Cerebellar nuclear complex (tissue), 1 donor: ENCODE results near the gene FTCD.

Source experiments
- DNase-seq, 2 experiments: peaks; one replicate each; lab custom pipeline; 2025; lab: John Stamatoyannopoulos, UW

The FTCD gene

DNA sequence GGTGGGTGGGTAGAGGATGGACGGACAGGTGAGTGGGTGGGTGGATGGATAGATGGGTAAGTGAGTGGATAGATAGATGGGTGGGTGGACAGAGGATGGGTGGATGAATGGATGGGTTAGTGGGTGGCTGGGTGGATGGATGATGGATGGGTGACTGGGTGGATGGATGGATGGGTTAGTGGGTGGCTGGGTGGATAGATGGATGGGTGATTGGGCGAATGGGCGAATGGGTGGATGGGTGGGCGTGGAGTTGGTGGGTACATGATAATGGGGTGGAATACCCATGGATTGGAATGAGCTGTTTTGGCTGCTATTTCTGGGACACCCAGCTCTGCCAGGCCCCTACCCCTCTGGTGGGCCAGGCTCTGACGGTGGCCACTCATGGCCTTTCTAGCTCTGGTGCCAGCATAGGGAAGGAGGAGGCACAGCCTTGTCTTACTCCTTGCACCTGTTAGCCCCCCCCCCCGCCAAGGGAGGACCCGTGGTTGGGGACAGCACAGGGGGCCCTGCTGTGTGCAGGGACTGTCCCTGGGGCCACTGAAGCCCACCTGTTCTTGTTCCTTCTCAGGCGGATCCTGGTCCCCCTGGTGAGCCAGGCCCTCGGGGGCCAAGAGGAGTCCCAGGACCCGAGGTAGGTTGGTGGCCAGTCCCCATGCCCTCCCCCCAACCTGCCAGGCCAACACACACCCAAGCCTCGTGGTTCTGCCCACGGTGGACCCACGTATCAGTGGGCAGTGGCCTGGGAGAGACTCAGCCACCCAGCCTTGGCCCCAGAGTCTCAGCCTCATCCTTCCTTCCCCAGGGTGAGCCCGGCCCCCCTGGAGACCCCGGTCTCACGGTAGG lies 31.1 kb downstream of the FTCD start:
- no peak for DNase-seq

DNA sequence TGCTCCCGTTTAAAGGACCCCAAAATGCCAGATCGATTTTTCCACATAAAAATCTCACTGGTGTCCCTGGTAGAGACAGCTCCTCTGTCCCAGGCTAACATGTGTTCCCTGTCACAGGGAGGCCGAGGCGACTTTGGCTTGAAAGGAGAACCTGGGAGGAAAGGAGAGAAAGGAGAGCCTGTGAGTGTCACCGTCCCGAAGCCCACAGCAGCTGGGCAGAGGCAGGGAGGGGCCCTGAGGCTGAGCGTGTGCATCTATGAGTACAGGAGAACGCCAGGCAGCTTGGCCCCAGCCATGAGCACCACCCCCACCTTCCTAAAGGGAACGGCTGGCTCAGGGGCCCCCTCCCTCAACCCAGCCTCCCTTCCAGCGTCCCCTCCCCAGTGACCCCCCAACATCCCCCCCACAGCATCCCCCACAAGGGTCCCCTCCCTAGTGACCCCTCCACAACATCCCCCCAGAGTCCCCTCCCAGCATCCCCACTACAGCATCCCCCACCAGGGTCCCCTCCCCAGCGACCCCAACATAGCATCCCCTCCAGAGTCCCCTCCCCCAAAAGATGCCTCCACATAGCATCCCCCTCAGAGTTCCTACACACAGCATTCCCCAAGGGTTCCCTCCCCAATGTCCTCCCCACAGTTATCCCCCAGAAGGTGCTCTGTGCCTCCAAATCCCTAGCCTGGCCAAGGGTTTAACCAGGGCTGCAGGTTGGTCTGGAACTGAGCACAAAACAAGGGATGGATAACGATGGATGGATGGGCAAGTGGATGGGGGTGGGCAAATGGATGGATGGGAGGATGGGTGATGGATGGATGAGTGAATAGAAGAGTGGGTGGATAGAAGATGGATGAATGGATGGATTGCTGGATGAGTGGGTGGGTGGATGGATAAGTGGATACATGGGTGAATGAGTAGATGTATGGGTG lies 32.4 kb downstream of the FTCD start:
- no peak for DNase-seq

- DNase-seq, result no peak
Measured at GRCh38 chr21:46122237-46122671, 33.1 kb downstream of the FTCD start.

DNA sequence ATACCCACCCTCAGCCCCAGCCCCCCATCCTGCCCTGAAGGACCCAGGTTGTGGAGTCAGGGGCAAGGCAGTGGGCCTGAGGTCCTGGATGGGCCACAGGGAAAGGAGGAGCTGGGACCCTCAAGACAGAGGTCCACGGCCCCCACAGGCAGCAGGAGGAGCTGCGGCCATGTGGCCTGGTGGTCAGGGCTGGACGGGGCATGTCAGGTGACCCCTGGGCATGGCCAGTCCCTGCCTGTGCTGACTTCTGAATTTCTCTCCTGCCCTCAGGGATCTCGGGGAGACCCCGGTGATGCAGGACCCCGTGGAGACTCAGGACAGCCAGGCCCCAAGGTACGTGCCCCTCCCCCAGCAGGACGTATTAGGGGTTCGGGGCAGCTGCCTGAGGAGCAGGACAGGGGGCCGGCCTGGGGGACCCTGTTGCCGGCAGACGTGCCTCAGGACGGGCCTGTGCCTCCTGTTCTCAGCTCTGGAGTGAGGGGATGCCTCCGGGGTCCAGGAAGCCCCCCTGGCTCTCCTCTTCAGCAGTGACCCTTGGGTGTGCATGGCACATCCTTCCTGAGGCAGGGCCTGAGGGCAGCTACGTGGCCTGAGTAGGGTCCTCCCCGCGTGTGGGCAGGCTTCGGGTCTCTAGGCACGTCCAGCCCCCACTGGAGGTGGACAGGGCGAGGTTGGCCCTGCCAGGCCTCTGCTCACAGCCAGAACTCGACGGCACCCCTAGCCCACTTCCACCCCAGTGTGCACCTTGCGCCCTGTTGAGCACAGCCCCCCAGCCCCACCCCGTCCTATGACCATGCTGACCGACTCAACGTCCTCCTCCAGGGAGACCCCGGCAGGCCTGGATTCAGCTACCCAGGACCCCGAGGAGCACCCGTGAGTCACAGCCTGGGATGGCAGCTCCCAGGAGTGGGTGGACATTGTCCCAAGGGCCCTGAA lies 33.8 kb downstream of the FTCD start:
- DNase-seq, result no peak

DNA sequence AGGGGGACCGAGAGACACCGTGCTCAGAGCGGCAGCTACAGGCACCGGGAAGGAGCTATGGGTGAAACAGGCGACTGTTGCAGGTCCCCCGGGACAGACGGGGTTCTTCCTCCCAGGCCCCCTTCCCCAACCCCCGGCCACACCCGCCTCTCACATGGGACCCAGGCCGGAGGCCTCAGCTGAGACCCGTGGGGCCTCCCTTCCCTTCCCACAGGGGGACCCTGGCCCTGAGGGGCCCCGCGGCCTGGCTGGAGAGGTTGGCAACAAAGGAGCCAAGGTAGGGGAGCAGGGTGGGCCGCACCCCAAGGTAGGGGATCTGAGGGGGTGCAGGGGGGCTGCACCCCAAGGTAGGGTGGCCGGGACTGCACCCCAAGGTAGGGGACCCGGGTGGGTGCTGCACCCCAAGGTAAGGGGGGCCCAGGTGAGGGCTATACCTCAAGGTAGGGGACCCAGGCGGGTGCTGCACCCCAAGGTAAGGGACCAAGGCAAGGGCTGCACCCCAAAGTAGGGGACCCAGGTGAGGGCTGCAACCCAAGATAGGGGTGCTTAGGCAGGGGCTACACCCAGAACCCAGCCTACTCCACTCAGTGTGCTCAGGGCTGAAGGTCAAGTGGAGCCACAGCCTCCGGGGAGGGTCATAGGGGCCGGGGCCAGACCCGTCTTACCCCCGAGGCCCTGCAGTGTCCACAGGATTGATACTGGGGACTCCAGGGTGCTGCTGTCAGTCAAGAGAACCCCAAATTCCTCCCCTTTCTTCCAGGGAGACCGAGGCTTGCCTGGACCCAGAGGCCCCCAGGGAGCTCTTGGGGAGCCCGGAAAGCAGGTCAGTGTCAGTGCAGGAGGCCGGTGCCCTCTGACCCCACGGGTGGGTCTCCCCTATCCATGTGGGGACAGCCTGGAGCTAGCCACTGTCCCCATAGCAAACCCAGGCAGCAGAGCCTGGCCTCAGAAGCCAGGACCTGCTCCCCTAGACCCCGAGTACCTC lies 34.8 kb downstream of the FTCD start:
- no peak for DNase-seq

GRCh38 chr21:46119637-46120271 lies 35.6 kb downstream of the FTCD start:
- no peak for DNase-seq

DNA sequence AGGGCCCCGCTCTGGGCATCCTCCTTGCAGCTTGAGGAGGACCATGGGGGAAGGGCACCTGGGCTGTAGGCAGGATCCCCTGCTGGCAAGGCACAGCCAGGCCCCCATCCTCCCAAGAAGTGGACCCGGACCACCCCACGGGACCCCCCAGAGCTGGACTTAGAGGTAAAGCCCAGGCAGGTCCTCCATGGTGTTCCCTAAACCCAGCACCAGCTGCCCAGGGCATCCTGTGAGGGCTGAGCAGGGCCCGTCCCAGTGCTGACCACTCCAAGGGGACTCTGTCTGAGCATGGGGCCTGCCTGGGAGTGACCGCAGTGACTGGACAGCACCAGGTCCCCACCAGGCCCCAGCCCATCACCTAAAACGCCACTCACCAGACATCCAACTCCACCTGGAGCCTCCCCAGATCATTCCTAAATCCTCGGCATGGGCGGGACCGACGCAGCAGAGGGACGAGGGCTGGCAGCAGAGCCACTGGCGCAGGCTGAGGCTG lies 36.2 kb downstream of the FTCD start:
- DNase-seq, result no peak

GRCh38 chr21:46118316-46119143 lies 36.8 kb downstream of the FTCD start:
- no peak for DNase-seq

DNA sequence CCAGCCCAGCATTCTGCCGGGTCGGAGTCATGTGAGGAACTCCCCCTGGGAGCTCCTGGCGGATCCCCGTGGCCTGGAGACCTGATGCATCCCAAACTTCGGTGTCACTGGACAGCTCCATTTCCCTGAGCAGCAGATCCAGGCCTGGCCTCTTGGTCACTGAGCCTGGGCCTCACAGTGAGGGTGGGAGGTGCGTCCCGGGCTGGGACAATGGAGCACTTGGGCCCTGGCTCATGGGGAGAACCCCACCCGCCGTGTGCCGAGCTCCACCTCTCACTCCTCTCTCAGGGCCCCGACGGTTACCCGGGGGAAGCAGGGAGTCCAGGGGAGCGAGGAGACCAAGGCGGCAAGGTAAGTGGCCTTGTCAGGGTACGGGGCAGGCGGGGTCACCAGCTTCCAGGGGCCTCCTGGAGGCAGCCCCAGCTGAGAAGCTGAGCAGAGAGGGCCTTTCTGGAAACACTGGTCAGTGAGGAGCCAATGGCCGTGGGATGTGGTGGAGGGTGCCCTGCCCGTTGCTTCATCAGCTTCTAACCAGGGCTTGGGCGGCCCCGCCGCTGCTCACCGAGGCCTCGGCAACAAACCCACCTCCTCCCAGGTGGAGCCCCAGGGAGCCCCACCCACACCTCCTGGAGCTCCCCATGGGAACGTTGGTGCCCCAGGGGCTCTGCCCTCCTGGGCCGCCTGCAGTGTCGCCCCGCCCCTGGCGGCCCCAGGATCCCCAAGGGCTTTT lies 37.6 kb downstream of the FTCD start:
- DNase-seq, result no peak

DNA sequence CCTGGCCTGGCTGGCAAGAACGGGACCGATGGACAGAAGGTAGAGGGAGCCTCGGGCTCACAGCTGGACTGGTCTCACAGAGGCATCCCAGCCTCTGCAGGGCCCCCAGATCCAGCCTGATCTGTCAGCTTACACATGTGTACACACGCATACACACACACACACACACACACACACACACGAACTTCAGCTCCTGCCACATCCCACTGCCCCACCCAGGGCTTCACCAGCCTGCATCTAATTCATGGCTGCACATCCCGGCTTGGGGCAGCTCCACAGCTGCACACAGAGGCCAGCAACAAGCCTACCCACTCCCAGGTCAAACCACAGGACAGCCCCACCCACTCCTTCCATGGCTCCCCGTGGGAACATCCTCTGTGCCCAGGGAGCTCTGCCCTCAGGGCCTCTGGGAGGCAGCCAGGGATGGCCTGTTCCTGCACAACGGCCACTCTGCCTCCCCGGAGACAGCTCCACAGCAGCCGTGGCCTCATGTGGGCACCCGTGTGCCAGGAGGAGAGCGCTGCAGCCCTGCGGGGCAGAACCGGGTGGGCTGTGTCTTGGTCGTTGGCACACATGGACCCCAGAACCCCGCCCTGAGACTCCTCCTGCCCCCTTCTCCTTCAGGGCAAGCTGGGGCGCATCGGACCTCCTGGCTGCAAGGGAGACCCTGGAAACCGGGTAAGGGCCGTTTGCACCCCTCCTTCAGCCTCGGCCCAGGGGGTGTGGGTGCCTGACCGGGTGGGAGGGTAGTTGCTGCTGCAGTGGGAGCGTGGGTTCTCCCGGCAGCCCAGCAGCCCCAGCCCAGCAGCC lies 38.4 kb downstream of the FTCD start:
- no peak for DNase-seq

GRCh38 chr21:46116189-46116775 lies 39.1 kb downstream of the FTCD start:
- no peak for DNase-seq

DNA sequence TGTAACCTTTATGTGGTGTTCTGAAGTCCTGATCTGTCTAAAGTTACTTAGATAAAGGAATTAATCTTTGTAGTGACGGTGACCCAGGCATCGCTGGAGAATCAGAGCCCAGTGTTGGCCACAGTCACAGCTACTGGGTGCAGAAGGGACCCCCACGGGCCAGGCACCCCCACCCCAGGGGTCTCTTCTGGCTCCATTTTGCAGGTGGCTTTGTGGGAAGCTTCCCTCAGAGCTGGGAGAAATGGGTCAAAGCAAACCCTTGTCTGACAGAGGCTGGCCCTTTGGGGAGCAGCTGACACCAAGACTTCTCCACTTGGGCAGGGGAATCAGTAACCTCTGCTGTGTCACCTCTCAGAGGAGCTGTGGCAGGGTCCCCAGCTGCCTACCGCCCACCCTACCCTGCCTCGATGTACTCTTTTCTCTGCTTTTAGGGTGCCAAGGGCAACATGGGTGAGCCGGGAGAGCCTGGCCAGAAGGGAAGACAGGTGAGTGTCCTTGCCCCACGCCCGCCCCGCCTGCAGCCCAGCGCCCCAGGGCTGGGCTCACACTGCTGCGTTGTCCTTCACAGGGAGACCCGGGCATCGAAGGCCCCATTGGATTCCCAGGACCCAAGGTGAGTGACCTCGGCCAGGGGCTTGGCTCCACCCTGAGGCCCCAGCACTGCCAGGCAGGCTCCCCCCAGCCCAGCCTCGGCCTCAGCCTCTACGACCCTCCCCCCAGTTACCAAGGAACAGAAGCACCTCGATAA lies 39.8 kb downstream of the FTCD start:
- no peak for DNase-seq

GRCh38 chr21:46114963-46115362 lies 40.4 kb downstream of the FTCD start:
- DNase-seq, result no peak

- no peak for DNase-seq
Measured at GRCh38 chr21:46113497-46114176, 41.7 kb downstream of the FTCD start.

DNA sequence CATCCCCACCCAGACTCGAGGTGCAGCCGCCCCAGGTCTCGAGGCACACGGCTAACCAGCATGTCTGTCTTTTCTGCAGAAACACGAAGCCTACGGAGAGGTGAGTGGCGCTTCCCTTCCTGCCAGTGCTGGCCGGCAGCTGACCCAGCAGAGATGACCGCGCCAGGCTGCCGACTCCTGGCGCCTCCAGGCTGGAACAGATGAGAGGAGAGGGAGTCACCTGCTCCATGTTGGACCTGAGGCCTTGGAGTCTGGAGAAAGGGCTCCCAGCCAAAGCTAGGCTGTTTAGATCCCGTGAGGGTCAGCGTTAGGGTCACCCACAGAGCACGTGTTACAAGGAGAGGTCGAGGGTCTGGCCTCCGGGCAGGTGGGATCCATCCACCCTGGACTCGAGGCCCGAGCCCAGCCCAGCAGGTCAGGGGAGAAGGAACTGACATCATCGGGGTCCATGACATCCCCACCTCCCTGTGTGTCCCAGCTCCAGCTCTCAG lies 42.6 kb downstream of the FTCD start:
- DNase-seq, result no peak
